GM23338 (cell line): ENCODE measurements around the gene MIR17HG. TPM values are rescaled to one million over a fixed set of nuclear protein-coding genes. Genes with fewer than 3 reads are reported as not detected.
"Not testable (repeated sequence)": the region's sequence is repeated elsewhere in the genome, so short reads cannot be mapped to it uniquely, and the experiment has no call there.

ENCODE experiments used
- ATAC-seq: fragments of 200-7000 bp; cut with Tn5 transposase; 3 replicates; pipeline ENCODE4 v1.9.1; 2020
- DNase-seq: peaks from one replicate; pipeline ENCODE4 v3.0.0-alpha.2; 2015; ENCODE audit warnings: low spot score
- H2AFZ ChIP-seq: fragments of 200-600 bp; sonication (generic); 2 replicates; pipeline ENCODE4 v1.8.0; 2016; ENCODE audit warnings: antibody characterized with exemption, mild to moderate bottlenecking, moderate library complexity
- H3F3A ChIP-seq: fragments of 200-600 bp; sonication (generic); replicated peaks from 2 replicates; pipeline ENCODE4 v1.8.0; 2017; ENCODE audit warnings: antibody characterized with exemption, mixed run types, low read depth
- H3K27ac ChIP-seq: fragments of 200-600 bp; sonication (generic); 2 replicates; pipeline ENCODE4 v1.6.1; 2016; ENCODE audit warnings: low read depth
- H3K27me3 ChIP-seq: fragments of 200-600 bp; sonication (generic); 2 replicates; pipeline ENCODE4 v1.8.0; 2016; ENCODE audit warnings: mild to moderate bottlenecking, mixed run types, moderate library complexity; ENCODE audit not compliant: insufficient read depth
- H3K36me3 ChIP-seq: fragments of 200-600 bp; sonication (generic); 2 replicates; pipeline ENCODE4 v1.8.0; 2016; ENCODE audit warnings: mild to moderate bottlenecking; ENCODE audit not compliant: insufficient read depth
- H3K4me1 ChIP-seq: fragments of 200-600 bp; sonication (generic); 2 replicates; pipeline ENCODE4 v1.8.0; 2016; ENCODE audit warnings: mild to moderate bottlenecking, moderate library complexity; ENCODE audit not compliant: insufficient read depth
- H3K4me2 ChIP-seq: fragments of 200-600 bp; sonication (generic); 2 replicates; pipeline ENCODE4 v1.7.1; 2017; ENCODE audit warnings: mixed run types
- H3K4me3 ChIP-seq: fragments of 200-600 bp; sonication (generic); 2 replicates; pipeline ENCODE4 v1.6.1; 2016; ENCODE audit warnings: mixed run types
- H3K79me2 ChIP-seq: fragments of 200-600 bp; sonication (generic); replicated peaks from 2 replicates; pipeline ENCODE4 v1.8.0; 2017; ENCODE audit warnings: mild to moderate bottlenecking; ENCODE audit not compliant: insufficient read depth
- H3K9me2 ChIP-seq: fragments of 200-600 bp; sonication (generic); 2 replicates; pipeline ENCODE4 v1.8.0; 2017; ENCODE audit not compliant: insufficient read depth
- H4K20me1 ChIP-seq: fragments of 200-600 bp; sonication (generic); replicated peaks from 2 replicates; pipeline ENCODE4 v1.8.0; 2017; ENCODE audit warnings: mild to moderate bottlenecking; ENCODE audit not compliant: insufficient read depth
- H3K27ac Mint-ChIP-seq: 2 replicates; pipeline ENCODE4 v1.8.0; 2020; ENCODE audit warnings: inconsistent platforms, mild to moderate bottlenecking, moderate library complexity, mixed read lengths
- H3K27me3 Mint-ChIP-seq: 3 replicates; pipeline ENCODE4 v1.8.0; 2022; ENCODE audit warnings: low read depth, mild to moderate bottlenecking, moderate library complexity, mixed read lengths, inconsistent platforms; ENCODE audit not compliant: insufficient read depth, poor library complexity
- H3K36me3 Mint-ChIP-seq: 3 replicates; pipeline ENCODE4 v1.8.0; 2021; ENCODE audit warnings: low read depth, mild to moderate bottlenecking, inconsistent platforms, moderate library complexity, mixed read lengths
- H3K4me1 Mint-ChIP-seq: 3 replicates; pipeline ENCODE4 v1.8.0; 2020; ENCODE audit warnings: mild to moderate bottlenecking, inconsistent platforms, mixed read lengths
- H3K4me3 Mint-ChIP-seq: 3 replicates; pipeline ENCODE4 v1.8.0; 2021; ENCODE audit warnings: moderate library complexity, mild to moderate bottlenecking, inconsistent platforms, mixed read lengths
- H3K9me3 Mint-ChIP-seq: 3 replicates; pipeline ENCODE4 v1.8.0; 2020; ENCODE audit warnings: moderate library complexity, mild to moderate bottlenecking, inconsistent platforms, mixed read lengths
- CREB1 ChIP-seq: fragments of 250-450 bp; sonication (Bioruptor Pico); IDR thresholded peaks from 2 replicates; pipeline ENCODE4 v1.5.0; 2020; ENCODE audit warnings: low read depth, mild to moderate bottlenecking, moderate library complexity
- EZH2 ChIP-seq: fragments of 200-600 bp; sonication (generic); IDR thresholded peaks from one replicate; pipeline ENCODE4 v1.8.0; 2017; ENCODE audit warnings: antibody characterized with exemption, mild to moderate bottlenecking, low read depth; ENCODE audit not compliant: unreplicated experiment
- EZH2phosphoT487 ChIP-seq: fragments of 200-600 bp; sonication (generic); IDR thresholded peaks from one replicate; pipeline ENCODE4 v1.8.1; 2018; ENCODE audit warnings: antibody characterized with exemption; ENCODE audit not compliant: unreplicated experiment
- REST ChIP-seq: IDR thresholded peaks from one replicate; pipeline ENCODE4 v1.6.1; 2018; ENCODE audit warnings: antibody characterized with exemption; ENCODE audit not compliant: unreplicated experiment
- ZNF331 ChIP-seq: fragments of 250-450 bp; sonication (Bioruptor Pico); IDR thresholded peaks from 2 replicates; pipeline ENCODE4 v1.5.0; 2020; ENCODE audit warnings: low read depth, mild to moderate bottlenecking, moderate library complexity
- ZNF462 ChIP-seq: fragments of 250-450 bp; sonication (Bioruptor Pico); IDR thresholded peaks from 2 replicates; pipeline ENCODE4 v1.5.0; 2020; ENCODE audit warnings: mild to moderate bottlenecking, moderate library complexity
- polyA plus RNA-seq: library from polyadenylated mRNA; unstranded; fragments of >200 nt; fragmentation: Nextera tagmentation; extraction: Ambion mirVana; gene quantifications from 2 replicates; pipeline ENCODE4 v1.2.1, GENCODE V29; 2016
- total RNA-seq: library from RNA; depleted of rRNA; stranded (reverse); fragments of >200 nt; shearing (Covaris generic); gene quantifications from 2 replicates; pipeline ENCODE4 v1.2.3, GENCODE V29; 2014
- TF ChIP-seq, protein P1 (sequence below): IDR thresholded peaks from 2 replicates; pipeline ENCODE4 v1.6.1; 2016; ENCODE audit warnings: antibody characterized with exemption

Gene MIR17HG
- total and polyA plus RNA-seq, 2 experiments from 2014 or later, result 14.8 to 46.0 TPM

DNA sequence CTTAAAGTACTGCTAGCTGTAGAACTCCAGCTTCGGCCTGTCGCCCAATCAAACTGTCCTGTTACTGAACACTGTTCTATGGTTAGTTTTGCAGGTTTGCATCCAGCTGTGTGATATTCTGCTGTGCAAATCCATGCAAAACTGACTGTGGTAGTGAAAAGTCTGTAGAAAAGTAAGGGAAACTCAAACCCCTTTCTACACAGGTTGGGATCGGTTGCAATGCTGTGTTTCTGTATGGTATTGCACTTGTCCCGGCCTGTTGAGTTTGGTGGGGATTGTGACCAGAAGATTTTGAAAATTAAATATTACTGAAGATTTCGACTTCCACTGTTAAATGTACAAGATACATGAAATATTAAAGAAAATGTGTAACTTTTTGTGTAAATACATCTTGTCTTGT is 3.6 kb downstream of the MIR17HG start (continued):
- TF ChIP-seq REST (no peak), EZH2phosphoT487 (no peak), ZNF331 (CRISPR knock-in tag) (no peak)
- TF ChIP-seq, protein P1, sequence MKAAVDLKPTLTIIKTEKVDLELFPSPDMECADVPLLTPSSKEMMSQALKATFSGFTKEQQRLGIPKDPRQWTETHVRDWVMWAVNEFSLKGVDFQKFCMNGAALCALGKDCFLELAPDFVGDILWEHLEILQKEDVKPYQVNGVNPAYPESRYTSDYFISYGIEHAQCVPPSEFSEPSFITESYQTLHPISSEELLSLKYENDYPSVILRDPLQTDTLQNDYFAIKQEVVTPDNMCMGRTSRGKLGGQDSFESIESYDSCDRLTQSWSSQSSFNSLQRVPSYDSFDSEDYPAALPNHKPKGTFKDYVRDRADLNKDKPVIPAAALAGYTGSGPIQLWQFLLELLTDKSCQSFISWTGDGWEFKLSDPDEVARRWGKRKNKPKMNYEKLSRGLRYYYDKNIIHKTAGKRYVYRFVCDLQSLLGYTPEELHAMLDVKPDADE, result no peak

DNA sequence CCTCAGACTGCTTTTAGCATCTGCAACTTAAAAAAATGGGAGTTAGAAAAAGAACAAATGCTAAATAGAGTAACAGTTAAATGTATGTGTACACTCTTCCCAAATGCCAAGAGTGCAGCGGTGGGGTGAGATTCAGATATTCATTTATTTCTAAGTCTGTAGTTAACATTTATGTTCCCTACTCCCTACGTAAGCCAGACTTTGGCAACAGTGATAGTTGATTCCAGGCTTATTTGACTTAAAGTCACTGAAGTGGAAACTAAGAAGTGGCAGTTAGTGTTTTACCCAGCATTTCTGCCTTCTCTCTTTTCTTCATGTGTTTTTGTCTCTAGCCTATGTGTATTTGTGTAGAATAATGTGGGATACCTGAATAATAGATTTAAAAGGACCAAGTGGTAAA is 4.5 kb downstream of the MIR17HG start:
- Histone ChIP-seq H3K79me2 (peaks cover 61% of the 10 kb centered on the region), H3K27me3 (no peaks in the 10 kb centered on the region), H4K20me1 (peaks cover 70% of the 10 kb centered on the region), H2AFZ (no peak overlapping the region), H3K4me3 (peak overlapping the region; percentile 82), H3K36me3 (peaks cover 76% of the 10 kb centered on the region), H3K9me2 (no peaks in the 10 kb centered on the region), H3F3A (peaks cover 32% of the 10 kb centered on the region), H3K4me1 (peaks cover 21% of the 10 kb centered on the region), H3K27ac (no peak overlapping the region), H3K4me2 (peak overlapping the region; percentile 91)
- Mint-ChIP-seq H3K27ac (no peak overlapping the region), H3K36me3 (peaks cover 81% of the 10 kb centered on the region), H3K4me1 (peaks cover 36% of the 10 kb centered on the region), H3K27me3 (peaks cover 19% of the 10 kb centered on the region), H3K4me3 (peak overlapping the region; percentile 99), H3K9me3 (peaks cover 4% of the 10 kb centered on the region; the same call in 2 of the 3 replicates)
- ATAC-seq (no peak), DNase-seq (no peak)
- no peak for TF ChIP-seq ZNF462 (CRISPR knock-in tag)
- no peak for TF ChIP-seq CREB1 (CRISPR knock-in tag)
- TF ChIP-seq ZNF331 (CRISPR knock-in tag), result no peak
- TF ChIP-seq, protein P1, result no peak
- TF ChIP-seq EZH2, result no peak
- no peak for TF ChIP-seq EZH2phosphoT487

- not testable (repeated sequence) for H3K4me3 ChIP-seq, H3K27ac Mint-ChIP-seq, H3K9me2 ChIP-seq, H3K9me3 Mint-ChIP-seq, ATAC-seq, H3K4me2 ChIP-seq, H2AFZ ChIP-seq, H3K27me3 ChIP-seq, DNase-seq
- Mint-ChIP-seq H3K4me1 (peaks cover 40% of the 10 kb centered on the region), H3K27me3 (peaks cover 17% of the 10 kb centered on the region), H3K4me3 (peak overlapping the region; percentile 48; the same call in 1 of the 3 replicates), H3K36me3 (peaks cover 90% of the 10 kb centered on the region)
- Histone ChIP-seq H3K4me1 (peaks cover 21% of the 10 kb centered on the region), H3F3A (peaks cover 37% of the 10 kb centered on the region), H3K79me2 (peaks cover 57% of the 10 kb centered on the region), H3K27ac (peak overlapping the region; percentile 61), H4K20me1 (peaks cover 71% of the 10 kb centered on the region), H3K36me3 (peaks cover 76% of the 10 kb centered on the region)
Observed at GRCh38 chr13:91352891-91353290, 5.4 kb downstream of the MIR17HG start.
